Fibroblast of skin of back (primary cell): ENCODE results near the gene RHPN2.
A peak's percentile ranks its signal among the peaks of the same experiment; 100 is the strongest.
"Not testable (repeated sequence)": the region's sequence is repeated elsewhere in the genome, so short reads cannot be mapped to it uniquely, and the experiment has no call there.

ENCODE experiments used
- DNase-seq: peaks from one replicate; pipeline ENCODE4 v3.0.0-alpha.2; 2013

Gene RHPN2

GRCh38 chr19:33064458-33064791 is 263 bp downstream of the RHPN2 start:
- DNase-seq, result no peak

GRCh38 chr19:33063753-33064457 is 783 bp downstream of the RHPN2 start:
- DNase-seq, result peak; percentile 18

GRCh38 chr19:33063356-33063752 is 1.3 kb downstream of the RHPN2 start:
- peak; percentile 44 for DNase-seq

GRCh38 chr19:33062902-33063301 is 1.8 kb downstream of the RHPN2 start:
- DNase-seq, result no peak

- DNase-seq, result no peak
Observed at GRCh38 chr19:33060586-33060985, 4.1 kb downstream of the RHPN2 start.

- peak; percentile 28 for DNase-seq
Observed at GRCh38 chr19:33055718-33056117, 9.0 kb downstream of the RHPN2 start.

- no peak for DNase-seq
Observed at GRCh38 chr19:33054623-33055022, 10.1 kb downstream of the RHPN2 start.

- DNase-seq, result no peak
Observed at GRCh38 chr19:33052352-33052972, 12.2 kb downstream of the RHPN2 start.

- no peak for DNase-seq
Observed at GRCh38 chr19:33050110-33050509, 14.6 kb downstream of the RHPN2 start.

GRCh38 chr19:33048806-33049676 is 15.6 kb downstream of the RHPN2 start:
- DNase-seq, result no peak

GRCh38 chr19:33047422-33047821 is 17.3 kb downstream of the RHPN2 start:
- DNase-seq, result no peak

- DNase-seq, result not testable (repeated sequence)
Observed at GRCh38 chr19:33041828-33042160, 22.9 kb downstream of the RHPN2 start.

- peak; percentile 2 for DNase-seq
Observed at GRCh38 chr19:33040994-33041827, 23.5 kb downstream of the RHPN2 start.

- DNase-seq, result no peak
Observed at GRCh38 chr19:33039815-33040214, 24.9 kb downstream of the RHPN2 start.

- no peak for DNase-seq
Observed at GRCh38 chr19:33039108-33039599, 25.5 kb downstream of the RHPN2 start.

GRCh38 chr19:33037168-33038025 is 27.3 kb downstream of the RHPN2 start:
- not testable (repeated sequence) for DNase-seq

GRCh38 chr19:33036370-33037167 is 28.1 kb downstream of the RHPN2 start:
- not testable (repeated sequence) for DNase-seq

GRCh38 chr19:33035461-33035860 is 29.2 kb downstream of the RHPN2 start:
- no peak for DNase-seq

- DNase-seq, result no peak
Observed at GRCh38 chr19:33032218-33032781, 32.4 kb downstream of the RHPN2 start.

GRCh38 chr19:33029746-33030303 is 34.9 kb downstream of the RHPN2 start:
- DNase-seq, result no peak
